HTR-8/SVneo (cell line): ENCODE results near the gene LCNL1.
A peak's percentile ranks its signal among the peaks of the same experiment; 100 is the strongest.

Experiments used
- DNase-seq: peaks from one replicate; pipeline ENCODE4 v3.0.0; 2011; ENCODE audit warnings: low spot score, mixed read lengths; ENCODE audit not compliant: insufficient read length
- FAIRE-seq: peaks from 2 replicates; lab custom pipeline; 2011; peaks lifted over from hg19 to GRCh38; lab: Jason Lieb, UNC

Gene LCNL1

DNA sequence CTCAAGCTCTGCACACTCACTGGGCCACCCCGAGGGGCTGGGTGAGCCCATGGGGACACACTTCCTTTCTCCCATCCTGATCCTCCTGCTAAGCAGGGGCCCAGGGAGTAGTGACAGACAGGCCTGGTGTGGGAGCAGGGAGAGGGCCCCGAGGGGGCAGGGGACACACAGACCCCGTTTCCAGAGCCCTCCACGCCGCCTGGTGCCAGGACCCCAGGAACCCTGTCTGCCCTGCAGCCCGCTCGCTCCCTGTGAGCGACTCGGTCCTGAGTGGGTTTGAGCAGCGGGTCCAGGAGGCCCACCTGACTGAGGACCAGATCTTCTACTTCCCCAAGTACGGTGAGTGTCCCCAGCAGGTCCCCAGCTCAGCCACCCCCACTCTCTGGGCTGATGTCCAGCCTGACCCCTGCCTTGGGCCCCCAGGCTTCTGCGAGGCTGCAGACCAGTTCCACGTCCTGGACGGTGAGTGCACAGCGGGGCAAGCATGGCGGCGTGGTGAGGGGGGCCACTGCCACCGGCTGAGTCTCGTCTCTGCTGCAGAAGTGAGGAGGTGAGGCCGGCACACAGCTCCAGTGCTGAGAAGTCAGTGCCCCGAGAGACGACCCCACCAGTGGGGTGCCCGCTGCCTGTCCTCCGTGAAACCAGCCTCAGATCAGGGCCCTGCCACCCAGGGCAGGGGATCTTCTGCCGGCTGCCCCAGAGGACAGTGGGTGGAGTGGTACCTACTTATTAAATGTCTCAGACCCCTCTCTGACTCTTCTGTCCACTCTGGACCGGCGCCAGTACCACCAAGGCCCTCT, 36.4 kb upstream of the LCNL1 start:
- no peak for FAIRE-seq
- no peak for DNase-seq

- FAIRE-seq: no peak
Measured at GRCh38 chr9:136947028-136947891, 35.5 kb upstream of the LCNL1 start.

DNA sequence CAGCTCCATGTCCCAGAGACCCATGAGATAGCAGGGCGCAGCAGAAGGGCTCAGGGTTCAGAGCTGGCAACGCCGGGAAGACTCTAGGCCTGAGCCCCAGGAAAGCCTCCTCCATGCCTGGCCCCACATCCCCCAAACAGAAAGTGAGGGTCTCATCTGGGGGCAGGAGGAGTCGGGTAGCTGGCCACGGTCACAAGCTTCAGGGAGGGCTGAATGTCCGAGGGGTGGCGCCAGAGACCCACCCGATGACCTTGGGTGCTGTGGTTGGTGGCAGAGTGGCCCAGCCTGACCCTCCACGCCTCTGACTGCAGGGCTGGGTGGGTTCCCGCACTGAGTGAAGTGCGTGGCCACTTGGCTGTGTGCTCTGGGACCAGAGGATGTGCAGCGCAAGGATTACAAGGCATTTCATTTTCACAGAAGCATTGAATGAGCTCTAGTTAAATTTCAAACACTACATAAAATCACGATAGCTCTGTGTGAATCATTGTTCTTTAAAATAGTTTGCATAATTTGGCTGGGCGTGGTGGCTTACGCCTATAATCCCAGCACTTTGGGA, 34.8 kb upstream of the LCNL1 start:
- FAIRE-seq: no peak

More at GRCh38 chr9:136947028-136947891, 35.5 kb upstream of the LCNL1 start:
- no peak for DNase-seq

DNA sequence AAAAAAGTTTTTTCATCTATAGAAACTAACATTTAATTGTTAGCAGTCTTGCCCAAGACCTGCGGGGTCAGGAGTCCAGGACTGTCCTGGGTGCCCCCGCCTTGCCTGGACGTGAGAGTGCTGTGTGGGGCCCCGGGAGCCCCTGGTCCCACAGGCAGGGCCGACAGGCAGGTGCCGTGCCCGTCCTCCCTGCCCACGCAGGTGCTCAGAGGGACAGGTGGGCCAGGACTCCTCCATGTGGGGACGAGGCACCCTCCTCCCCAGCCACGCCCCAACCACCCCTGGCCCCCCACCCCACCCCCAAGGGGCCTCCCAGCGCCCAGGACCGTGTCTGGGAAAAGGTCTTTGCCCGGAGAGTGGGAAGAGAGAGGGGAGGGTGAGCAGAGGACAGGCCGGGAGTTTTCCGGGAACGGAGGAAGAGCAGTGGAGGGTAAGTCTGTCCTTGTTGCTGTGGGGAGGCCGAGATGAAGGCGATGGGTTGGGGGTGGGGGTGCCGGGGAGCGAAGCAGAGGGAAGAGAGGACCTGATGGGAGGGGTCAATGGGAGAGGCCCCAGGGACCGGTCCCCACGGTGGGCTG, 33.5 kb upstream of the LCNL1 start:
- DNase-seq: peak; percentile 11
- FAIRE-seq: no peak

More for the DNA sequence above, 34.8 kb upstream of the LCNL1 start:
- DNase-seq: peak; percentile 41

- DNase-seq (peak; percentile 98), FAIRE-seq (peak; percentile 81)
Measured at GRCh38 chr9:136949817-136950655, 32.8 kb upstream of the LCNL1 start.

GRCh38 chr9:136950656-136951276, 32.0 kb upstream of the LCNL1 start:
- DNase-seq (no peak), FAIRE-seq (no peak)

GRCh38 chr9:136951541-136952320, 31.1 kb upstream of the LCNL1 start, which contains the start of gene LCN12:
Gene LCN12, plus strand, starts transcription at chr9:136952273. Its CDS starts 55 bp downstream, at chr9:136952328.
- DNase-seq (no peak), FAIRE-seq (no peak)

DNA sequence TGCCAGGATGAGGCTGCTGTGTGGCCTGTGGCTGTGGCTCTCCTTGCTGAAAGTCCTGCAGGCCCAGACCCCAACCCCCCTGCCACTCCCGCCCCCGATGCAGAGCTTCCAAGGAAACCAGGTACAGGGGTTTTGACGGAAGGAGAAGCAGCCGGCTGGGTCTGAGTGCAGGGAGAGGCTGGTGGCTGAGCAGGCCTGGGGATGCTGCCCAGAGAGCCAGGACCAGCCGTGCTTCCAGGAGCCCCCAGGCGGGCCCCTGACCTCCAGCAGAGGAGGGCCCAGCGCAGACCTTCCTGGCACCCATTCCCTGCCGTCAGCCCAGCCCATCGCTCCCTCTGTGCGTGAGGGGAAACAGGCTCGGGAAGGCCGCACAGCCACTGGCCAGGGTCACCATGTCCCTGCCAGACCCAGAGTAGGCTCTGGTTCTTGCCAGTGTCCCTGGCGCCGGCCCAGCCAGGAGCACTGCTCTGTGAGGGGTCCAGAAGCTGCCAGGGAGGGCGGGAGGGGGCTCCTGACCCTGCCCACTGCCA, 30.4 kb upstream of the LCNL1 start:
- FAIRE-seq (no peak), DNase-seq (no peak)

DNA sequence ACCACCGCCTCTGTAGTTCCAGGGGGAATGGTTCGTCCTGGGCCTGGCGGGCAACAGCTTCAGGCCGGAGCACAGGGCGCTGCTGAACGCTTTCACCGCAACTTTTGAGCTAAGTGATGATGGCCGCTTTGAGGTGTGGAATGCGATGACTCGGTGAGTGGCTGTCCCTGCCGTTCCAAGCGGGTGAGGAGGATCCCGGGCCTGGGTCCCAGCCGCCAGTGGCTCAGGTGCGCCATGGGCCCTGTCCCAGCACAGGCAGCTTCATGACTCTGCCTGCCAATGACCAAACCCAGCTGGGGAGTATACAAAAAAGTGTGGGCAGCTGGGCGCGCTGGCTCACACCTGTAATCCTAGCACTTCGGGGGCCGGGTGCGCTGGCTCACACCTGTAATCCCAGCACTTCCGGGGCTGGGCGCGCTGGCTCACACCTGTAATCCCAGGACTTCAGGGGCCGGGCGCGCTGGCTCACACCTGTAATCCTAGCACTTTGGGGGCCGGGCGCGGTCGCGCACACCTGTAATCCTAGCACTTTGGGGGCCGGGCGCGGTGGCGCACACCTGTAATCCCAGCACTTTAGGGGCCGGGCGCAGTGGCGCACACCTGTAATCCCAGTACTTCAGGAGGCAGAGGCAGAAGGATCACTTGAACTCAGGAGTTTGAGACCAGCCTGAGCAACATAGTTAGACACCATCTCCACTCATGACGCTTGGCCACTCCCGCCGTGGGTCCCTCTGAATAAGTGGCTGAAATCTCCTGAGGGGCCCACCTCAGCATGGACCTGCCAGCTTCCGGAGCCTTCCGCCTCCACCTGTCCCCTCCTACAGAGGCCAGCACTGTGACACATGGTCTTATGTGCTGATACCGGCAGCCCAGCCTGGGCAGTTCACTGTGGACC, 29.7 kb upstream of the LCNL1 start:
- FAIRE-seq (no peak), DNase-seq (no peak)

- FAIRE-seq: no peak
- DNase-seq: no peak
Measured at GRCh38 chr9:136953771-136954269, 29.0 kb upstream of the LCNL1 start.

DNA sequence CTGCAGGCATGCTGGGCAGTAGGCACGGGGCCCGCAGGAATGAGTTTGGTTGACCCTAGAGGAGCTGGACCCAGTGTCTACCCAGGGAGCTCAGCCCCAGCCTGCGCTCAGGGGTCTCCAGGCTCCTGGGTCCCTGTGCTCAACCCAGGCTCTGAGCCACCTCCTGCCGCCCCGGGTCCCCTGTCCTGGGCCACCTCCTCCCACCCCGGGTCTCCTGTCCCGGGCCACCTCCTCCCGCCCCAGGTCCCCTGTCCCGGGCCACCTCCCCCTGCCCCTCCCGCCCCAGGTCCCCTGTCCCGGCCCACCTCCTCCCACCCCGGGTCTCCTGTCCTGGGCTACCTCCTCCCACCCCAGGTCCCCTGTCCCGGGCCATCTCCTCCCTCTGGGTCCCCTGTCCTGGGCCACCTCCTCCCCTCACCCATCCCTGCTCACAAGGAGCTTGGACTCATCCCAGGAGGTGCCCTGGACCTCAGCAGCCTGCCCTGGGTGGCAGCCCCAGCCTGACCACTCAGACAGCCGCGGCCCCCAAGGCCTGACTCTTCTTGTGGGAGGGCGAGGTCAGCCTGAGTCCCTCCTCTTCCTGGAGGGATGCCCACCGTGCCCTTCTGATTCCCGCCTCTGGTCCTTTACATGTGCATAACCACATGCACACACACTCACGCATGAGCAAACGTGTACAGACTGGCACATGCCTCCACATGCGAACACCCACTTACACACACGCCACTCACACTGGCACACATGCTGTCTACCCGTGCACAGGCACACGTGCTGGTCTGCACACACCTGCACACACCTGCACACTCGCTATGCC, 28.3 kb upstream of the LCNL1 start:
- no peak for FAIRE-seq
- DNase-seq: no peak

GRCh38 chr9:136955202-136955942, 27.4 kb upstream of the LCNL1 start:
- FAIRE-seq (no peak), DNase-seq (no peak)

- FAIRE-seq: no peak
- DNase-seq: no peak
Measured at GRCh38 chr9:136955943-136956335, 26.9 kb upstream of the LCNL1 start.

DNA sequence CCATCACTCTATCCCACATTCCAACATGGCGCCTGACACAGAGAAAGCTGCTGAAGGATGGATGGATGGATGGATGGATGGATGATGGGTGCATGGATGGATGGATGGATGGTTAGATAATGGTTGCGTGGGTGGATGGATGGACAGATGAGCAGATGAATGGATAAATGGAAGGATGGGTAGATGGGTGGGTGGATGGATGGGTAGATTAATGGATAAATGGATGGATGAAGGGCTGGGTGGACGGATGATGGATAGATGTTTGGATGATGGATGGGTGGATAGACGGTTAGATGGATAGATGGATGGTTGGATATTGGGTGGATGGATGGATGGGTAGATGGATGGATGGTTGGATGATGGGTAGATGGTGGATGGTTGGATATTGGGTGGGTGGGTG, 26.2 kb upstream of the LCNL1 start:
- DNase-seq (no peak), FAIRE-seq (no peak)

DNA sequence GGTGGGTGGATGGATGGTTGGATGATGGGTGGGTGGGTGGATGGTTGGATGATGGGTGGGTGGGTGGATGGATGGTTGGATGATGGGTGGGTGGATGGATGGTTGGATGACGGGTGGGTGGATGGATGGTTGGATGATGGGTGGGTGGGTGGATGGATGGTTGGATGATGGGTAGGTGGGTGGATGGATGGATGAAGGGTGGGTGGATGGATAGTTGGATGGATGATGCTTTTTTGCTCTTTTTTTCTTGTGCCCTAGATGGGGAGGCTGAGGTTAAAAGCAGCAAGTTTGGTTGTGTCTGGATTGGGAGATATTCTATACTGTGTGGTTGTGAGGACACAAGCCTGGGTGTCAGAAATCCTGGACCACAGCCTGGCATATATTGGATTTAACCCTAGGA, 25.3 kb upstream of the LCNL1 start:
- FAIRE-seq (no peak), DNase-seq (no peak)

DNA sequence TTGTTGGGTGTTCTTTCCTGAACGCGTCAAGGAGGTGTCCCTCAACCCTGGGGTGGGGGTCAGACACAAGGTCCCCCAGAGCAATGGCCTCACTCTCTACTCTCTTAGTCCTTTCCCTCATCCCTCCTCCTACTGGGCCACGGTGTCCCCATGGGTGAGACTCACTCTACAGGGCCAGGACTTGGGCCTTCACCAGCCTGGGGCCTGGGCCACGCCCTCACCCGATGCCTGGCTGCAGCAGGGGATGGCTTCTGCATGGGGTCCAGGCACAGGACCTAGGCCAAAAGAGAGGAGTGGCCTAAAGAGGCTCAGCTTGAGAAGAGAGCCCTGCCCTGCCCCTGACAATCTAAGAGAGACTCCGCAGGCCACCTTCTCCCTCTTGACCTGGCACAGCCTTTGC, 24.9 kb upstream of the LCNL1 start:
- FAIRE-seq (no peak), DNase-seq (no peak)
